ENCODE results near the gene CENPF.
"Not testable (repeated sequence)": the region's sequence is repeated elsewhere in the genome, so short reads cannot be mapped to it uniquely, and the experiment has no call there.

Gene CENPF

DNA sequence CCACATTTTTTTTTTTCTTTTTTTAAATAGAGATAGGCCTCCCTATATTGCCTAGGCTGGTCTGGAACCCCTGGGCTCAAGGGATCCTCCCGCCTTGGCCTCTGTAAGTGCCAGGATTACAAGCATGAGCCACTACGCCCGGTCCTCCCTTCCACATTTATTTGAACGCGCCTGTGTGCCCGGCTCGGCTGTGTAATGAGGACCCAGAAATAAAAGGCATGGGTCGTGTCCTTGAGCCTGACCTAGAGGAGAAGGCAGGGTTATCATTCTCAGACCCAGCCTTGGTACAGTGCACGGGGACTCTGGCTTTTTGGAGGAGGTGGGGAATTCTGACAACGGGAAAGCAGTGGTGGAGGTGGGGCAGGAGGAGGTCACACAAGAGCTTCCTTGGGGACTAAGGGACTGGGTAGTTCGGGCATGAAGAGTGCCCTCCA lies 841 bp downstream of the CENPF start:
- in situ Hi-C loops (cut with HindIII; ENCODE audit: low sequenced_read_pairs), result no loop called here
- peak overlapping the region; percentile 60 for H3K4me3 ChIP-seq (ENCODE audit: low read depth, low read length)
- DNase-seq (ENCODE audit: low read depth, low spot score), result no peak
- TF ChIP-seq, protein P1, sequence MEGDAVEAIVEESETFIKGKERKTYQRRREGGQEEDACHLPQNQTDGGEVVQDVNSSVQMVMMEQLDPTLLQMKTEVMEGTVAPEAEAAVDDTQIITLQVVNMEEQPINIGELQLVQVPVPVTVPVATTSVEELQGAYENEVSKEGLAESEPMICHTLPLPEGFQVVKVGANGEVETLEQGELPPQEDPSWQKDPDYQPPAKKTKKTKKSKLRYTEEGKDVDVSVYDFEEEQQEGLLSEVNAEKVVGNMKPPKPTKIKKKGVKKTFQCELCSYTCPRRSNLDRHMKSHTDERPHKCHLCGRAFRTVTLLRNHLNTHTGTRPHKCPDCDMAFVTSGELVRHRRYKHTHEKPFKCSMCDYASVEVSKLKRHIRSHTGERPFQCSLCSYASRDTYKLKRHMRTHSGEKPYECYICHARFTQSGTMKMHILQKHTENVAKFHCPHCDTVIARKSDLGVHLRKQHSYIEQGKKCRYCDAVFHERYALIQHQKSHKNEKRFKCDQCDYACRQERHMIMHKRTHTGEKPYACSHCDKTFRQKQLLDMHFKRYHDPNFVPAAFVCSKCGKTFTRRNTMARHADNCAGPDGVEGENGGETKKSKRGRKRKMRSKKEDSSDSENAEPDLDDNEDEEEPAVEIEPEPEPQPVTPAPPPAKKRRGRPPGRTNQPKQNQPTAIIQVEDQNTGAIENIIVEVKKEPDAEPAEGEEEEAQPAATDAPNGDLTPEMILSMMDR (IDR thresholded peaks at IDR 0.05; ENCODE audit: low read depth, low read length), result no peak

- TF ChIP-seq, protein P1 (IDR thresholded peaks at IDR 0.05; ENCODE audit: low read depth, low read length), result no peak
- DNase-seq (ENCODE audit: low read depth, low spot score), result no peak
- in situ Hi-C loops (cut with HindIII; ENCODE audit: low sequenced_read_pairs), result no loop called here
- H3K4me3 ChIP-seq (ENCODE audit: low read depth, low read length), result peak overlapping the region; percentile 60
Observed at GRCh38 chr1:214604523-214604922, 1.5 kb downstream of the CENPF start.

DNA sequence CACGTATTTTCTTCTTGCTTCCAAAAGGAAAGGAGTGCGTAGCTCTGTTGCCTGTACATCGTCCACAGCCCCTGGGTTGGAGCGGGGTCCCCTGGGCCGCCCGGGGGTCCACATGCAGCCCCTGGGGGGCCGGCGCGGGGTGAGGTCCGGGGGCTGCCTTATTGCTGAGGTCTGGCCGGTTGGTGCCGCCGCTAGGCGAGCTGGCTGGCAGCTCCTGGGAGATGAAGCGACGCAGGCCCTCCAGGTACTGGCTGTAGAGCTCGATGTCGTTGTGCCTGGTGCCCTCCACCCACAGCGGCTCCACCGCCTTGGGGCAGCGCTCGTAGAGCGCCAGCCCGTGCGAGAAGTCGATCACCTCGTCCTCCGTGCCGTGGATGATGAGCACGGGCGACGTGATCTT lies 2.5 kb downstream of the CENPF start:
- H3K4me3 ChIP-seq (ENCODE audit: low read depth, low read length); DNase-seq (ENCODE audit: low read depth, low spot score); in situ Hi-C loops (cut with HindIII; ENCODE audit: low sequenced_read_pairs): not testable (repeated sequence)

DNA sequence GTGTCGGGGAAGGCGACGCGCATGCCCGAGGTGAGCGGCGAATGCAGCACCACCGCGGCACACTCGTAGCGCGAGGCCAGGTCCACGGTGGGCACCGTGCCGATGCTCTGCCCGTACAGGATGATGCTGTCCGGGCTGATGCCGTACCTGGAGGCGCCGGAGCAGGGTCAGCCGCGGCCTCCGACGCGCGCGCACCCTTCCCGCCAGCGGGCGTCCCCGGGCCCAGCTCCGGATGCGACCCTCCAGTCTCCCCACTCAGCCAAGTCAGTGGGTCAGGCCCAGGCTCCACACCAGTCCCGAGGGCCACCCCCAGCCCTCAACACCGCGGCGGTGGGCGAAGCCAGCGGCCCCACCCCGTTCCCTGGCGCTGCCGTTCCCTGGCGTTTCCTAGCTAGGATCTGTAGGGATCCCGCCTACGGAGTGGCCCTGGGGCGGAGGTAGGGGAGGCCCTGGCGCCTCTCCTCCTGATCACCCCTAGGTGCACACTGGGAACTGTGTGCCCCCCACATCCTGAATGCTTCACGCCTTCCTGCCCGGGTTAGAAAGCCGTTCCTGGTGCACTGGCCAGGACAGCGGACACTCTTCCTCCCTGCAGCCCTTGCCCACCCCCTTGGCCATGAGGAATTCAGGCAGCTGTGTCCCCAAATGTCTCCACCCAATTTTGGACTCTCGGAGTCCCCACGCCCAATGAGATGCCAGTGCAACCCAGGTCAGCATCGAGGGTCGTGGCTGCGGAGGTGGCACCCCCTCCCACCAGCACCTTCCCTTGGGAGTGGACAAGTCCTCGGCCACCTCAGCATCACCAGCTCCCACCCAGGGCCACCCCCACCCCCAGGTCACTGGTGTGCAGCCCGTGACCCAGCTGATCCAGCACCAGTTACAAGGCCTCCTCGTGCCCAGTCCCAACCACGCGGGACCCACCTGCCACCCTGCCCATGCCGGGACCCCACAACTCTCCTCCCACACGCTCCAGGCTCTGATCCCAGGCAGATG lies 3.2 kb downstream of the CENPF start:
- in situ Hi-C loops (cut with HindIII; ENCODE audit: low sequenced_read_pairs); DNase-seq (ENCODE audit: low read depth, low spot score); H3K4me3 ChIP-seq (ENCODE audit: low read depth, low read length): not testable (repeated sequence)

DNA sequence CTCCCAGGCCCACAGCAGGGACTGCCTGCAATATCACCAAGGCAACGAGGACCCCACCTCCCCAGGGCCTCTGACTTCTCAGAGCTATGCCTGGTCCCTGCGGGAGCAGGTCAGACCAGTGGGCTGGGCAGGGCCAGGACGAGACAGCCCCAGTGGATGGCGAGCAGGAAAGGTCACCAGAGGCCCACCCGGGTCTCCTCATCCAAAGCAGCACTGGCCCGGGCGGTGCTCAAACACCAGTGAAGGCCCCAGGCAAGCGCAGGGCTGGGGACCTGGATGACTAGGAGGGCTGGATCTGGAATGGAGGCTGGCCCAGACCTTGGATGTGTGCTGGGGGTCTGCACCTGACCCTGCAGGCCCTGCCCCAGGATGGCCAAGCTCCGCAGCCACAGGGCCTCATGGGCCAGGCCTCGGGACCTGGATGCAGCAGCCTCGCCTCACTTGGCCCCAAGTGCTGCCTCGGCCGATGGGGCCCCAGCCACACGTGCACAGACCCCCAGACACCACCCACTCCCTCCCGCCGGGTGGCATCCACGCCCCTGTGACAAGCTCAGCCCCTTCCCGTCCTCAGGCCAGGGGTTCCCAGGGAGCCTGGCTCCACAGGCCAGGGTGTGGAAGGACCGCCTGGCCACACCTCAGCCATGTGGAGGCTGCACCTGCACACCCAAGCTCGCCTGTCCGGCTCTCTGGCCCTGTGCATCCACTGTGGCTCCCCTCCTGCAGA lies 4.7 kb downstream of the CENPF start:
- in situ Hi-C loops (cut with HindIII; ENCODE audit: low sequenced_read_pairs); DNase-seq (ENCODE audit: low read depth, low spot score); H3K4me3 ChIP-seq (ENCODE audit: low read depth, low read length): not testable (repeated sequence)

DNA sequence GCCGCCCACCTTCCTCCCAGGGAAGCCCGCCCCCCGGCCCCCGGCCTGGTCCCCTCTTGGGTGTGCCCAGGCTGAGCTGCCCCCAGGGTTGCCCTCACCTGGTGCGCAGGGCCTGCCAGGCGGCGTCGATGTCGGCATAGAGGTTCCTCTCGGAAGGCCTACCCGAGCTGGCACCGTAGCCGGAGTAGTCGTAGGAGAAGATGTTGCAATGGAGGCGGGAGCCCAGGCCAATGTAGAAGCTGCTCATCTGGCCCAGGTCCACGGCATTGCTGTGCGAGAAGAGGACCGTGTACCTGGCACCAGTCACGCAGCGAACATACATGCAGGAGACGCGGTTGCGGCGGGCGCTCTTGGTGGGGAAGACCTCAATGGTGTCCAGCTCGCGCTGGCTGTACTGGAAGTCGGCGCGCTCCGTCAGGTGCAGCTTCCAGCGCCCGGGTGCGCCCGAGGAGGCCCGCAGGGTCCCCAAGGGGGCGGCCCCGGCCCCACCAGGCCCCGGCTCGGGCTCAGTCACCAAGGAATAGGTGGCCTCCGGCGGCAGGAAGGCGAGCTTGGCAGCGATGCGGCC lies 5.3 kb downstream of the CENPF start:
- H3K4me3 ChIP-seq (ENCODE audit: low read depth, low read length); in situ Hi-C loops (cut with HindIII; ENCODE audit: low sequenced_read_pairs); DNase-seq (ENCODE audit: low read depth, low spot score): not testable (repeated sequence)

GRCh38 chr1:214608817-214609216 lies 5.8 kb downstream of the CENPF start:
- H3K4me3 ChIP-seq (ENCODE audit: low read depth, low read length); DNase-seq (ENCODE audit: low read depth, low spot score); in situ Hi-C loops (cut with HindIII; ENCODE audit: low sequenced_read_pairs): not testable (repeated sequence)

DNA sequence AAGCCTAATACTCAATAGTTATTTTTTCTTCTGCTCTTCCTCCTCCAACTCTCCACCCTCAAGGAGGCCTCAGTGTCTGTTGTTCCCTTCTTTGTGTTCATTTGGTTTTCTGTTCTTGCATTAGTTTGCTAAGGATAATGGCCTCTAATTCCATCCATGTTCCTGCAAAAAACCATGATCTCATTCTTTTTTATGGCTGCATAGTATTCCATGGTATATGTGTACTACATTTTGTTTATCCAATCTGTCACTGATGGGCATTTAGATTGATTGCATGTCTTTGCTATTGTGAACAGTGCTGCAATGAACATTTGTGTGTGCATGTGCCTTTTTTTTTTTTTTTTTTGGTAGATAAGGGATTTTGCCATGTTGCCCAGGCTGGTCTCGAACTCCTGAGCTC lies 6.7 kb downstream of the CENPF start:
- no peak overlapping the region for H3K4me3 ChIP-seq (ENCODE audit: low read depth, low read length)

GRCh38 chr1:214610136-214610535 lies 7.1 kb downstream of the CENPF start:
- in situ Hi-C loops (cut with HindIII; ENCODE audit: low sequenced_read_pairs); DNase-seq (ENCODE audit: low read depth, low spot score); H3K4me3 ChIP-seq (ENCODE audit: low read depth, low read length): not testable (repeated sequence)

More for the DNA sequence above, 6.7 kb downstream of the CENPF start:
- TF ChIP-seq, protein P1 (IDR thresholded peaks at IDR 0.05; ENCODE audit: low read depth, low read length), result no peak
- DNase-seq (ENCODE audit: low read depth, low spot score), result no peak
- in situ Hi-C loops (cut with HindIII; ENCODE audit: low sequenced_read_pairs), result no loop called here
